Effector CD8-positive, alpha-beta T cell (primary cell): ENCODE measurements around the gene ZNF280D.
A peak's percentile ranks its signal among the peaks of the same experiment; 100 is the strongest.
"Not testable (repeated sequence)": the region's sequence is repeated elsewhere in the genome, so short reads cannot be mapped to it uniquely, and the experiment has no call there.

Experiments
- DNase-seq: peaks from one replicate; lab custom pipeline; 2025; lab: John Stamatoyannopoulos, UW
- total RNA-seq, 4 experiments: gene quantifications; one replicate each; lab custom pipeline; 2026; lab: John Stamatoyannopoulos, UW

Gene ZNF280D
- total RNA-seq = 16.3 to 27.0 (median 25.3) reads per million in 4 experiments

GRCh38 chr15:56733136-56734012 is at the start of gene ZNF280D:
Gene ZNF280D (minus strand): TSS chr15:56733509. CDS start chr15:56707109, 26,400 bp downstream.
- peak; percentile 64 for DNase-seq

GRCh38 chr15:56782306-56782705 is 49.0 kb upstream of the ZNF280D start:
- no peak for DNase-seq

GRCh38 chr15:56781666-56782065 is 48.4 kb upstream of the ZNF280D start:
- DNase-seq = no peak

GRCh38 chr15:56780102-56780725 is 46.9 kb upstream of the ZNF280D start:
- not testable (repeated sequence) for DNase-seq

- not testable (repeated sequence) for DNase-seq
Measured at GRCh38 chr15:56779449-56779848, 46.1 kb upstream of the ZNF280D start.

- no peak for DNase-seq
Measured at GRCh38 chr15:56778761-56779160, 45.5 kb upstream of the ZNF280D start.

- DNase-seq = no peak
Measured at GRCh38 chr15:56776839-56777238, 43.5 kb upstream of the ZNF280D start.

- DNase-seq = no peak
Measured at GRCh38 chr15:56775641-56776040, 42.3 kb upstream of the ZNF280D start.

- no peak for DNase-seq
Measured at GRCh38 chr15:56774356-56774755, 41.0 kb upstream of the ZNF280D start.

- DNase-seq = no peak
Measured at GRCh38 chr15:56772868-56773639, 39.7 kb upstream of the ZNF280D start.

- DNase-seq = no peak
Measured at GRCh38 chr15:56770173-56770572, 36.9 kb upstream of the ZNF280D start.

- no peak for DNase-seq
Measured at GRCh38 chr15:56767315-56767714, 34.0 kb upstream of the ZNF280D start.

GRCh38 chr15:56765251-56765650 is 31.9 kb upstream of the ZNF280D start:
- DNase-seq = no peak

GRCh38 chr15:56763141-56763895 is 30.0 kb upstream of the ZNF280D start:
- DNase-seq = no peak

- DNase-seq = no peak
Measured at GRCh38 chr15:56760186-56760585, 26.9 kb upstream of the ZNF280D start.

- no peak for DNase-seq
Measured at GRCh38 chr15:56759450-56759845, 26.1 kb upstream of the ZNF280D start.

GRCh38 chr15:56758770-56759449 is 25.6 kb upstream of the ZNF280D start:
- no peak for DNase-seq

GRCh38 chr15:56757875-56758274 is 24.6 kb upstream of the ZNF280D start:
- DNase-seq = no peak

GRCh38 chr15:56754772-56755370 is 21.6 kb upstream of the ZNF280D start:
- DNase-seq = no peak

- no peak for DNase-seq
Measured at GRCh38 chr15:56752986-56753385, 19.7 kb upstream of the ZNF280D start.

- no peak for DNase-seq
Measured at GRCh38 chr15:56749982-56750381, 16.7 kb upstream of the ZNF280D start.
